NCI-H774 (cell line): Measurements from ENCODE around the gene RIPOR2.
"Not testable (repeated sequence)": the region's sequence is repeated elsewhere in the genome, so short reads cannot be mapped to it uniquely, and the experiment has no call there.

ENCODE experiments used
- DNase-seq: peaks from one replicate; lab custom pipeline; 2025; lab: John Stamatoyannopoulos, UW

RIPOR2 gene

DNA sequence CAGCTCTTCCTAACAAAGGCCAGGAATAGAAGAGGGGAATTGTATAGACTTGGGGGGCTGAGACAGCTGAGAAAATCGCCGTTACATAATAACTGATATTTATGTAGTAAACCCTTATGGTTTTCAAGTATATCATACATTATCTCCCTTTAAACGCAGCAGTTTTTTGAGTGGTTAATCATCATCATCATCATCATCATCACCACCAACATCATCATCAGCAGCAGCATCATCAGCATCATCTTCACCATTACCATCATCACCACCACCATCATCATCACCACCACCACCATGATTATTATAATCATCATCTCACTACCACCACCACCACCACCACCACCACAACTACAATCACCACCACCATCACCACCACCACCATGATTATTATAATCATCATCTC, 9.1 kb downstream of the RIPOR2 start:
- DNase-seq = not testable (repeated sequence)

DNA sequence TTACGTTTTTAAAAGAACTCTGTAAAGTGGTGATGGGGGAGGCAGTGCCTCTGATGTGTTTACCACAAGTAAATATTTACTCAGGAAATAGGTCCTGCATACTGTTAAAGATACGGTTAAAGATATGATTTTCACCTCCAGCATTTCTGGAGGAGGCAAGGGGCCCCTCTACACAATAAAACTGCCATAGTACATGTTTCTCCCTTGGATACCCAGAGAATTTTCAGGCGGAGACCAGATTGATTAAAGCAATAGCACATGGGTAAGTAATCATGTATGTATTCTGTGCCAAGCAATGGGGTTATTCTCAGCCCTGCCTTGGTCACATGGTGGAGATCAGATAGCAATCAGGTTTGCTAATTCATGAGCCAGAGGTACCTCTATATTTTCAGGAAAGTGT, 9.6 kb downstream of the RIPOR2 start:
- peak; percentile 23 for DNase-seq

DNA sequence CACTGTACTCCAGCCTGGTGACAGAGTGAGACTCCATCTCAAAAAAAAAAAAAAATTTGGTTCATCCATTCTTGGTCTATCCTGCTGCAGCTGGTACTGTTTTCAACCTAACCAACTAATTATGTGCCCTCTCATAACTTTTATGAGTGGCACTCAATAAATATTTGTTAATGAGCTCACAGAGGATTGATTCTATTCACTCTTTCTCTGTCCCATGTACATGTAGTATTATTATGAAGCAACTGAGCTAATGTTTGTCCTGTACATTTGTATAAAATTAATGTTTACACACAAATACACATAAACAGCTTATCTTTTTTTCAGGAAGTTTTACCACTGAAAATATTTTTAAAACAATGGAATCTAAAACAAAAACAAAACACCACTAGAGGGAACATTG, 10.1 kb downstream of the RIPOR2 start:
- DNase-seq = no peak

DNA sequence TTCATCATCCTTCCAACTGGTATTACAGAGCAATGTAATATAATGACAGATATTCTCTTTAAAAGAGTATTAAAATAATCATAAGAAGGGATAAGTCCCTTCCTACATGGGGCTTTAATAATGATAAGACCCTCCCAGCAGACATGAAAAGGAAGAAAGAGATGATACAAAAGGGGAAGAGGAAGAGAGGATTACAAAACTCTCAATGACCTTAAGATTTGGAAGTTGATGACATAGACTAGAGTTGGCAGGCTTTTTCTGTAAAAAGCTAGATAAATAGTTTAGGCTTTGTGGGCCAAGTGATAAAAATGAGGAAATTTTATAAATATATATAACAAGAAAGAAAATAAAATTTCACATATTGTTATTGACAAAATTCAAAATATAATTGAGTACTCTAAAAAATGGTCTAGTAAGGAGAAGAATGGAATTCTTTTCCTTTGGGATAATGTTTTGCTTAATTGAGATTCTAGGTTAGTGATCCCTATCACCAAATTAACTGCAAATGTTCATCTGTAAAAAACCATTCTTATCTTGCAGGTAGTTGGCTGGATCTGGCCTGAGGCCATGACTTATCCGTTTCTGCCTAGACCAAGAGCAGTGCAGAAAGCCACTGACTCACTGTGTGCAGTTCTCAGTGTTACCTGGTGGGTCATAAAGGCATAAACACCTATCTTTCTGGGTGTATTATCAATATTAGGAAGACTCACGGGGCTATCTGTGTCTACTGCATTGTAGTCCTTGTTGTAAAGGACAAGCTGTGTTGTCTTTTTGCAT, 11.0 kb downstream of the RIPOR2 start:
- no peak for DNase-seq

DNA sequence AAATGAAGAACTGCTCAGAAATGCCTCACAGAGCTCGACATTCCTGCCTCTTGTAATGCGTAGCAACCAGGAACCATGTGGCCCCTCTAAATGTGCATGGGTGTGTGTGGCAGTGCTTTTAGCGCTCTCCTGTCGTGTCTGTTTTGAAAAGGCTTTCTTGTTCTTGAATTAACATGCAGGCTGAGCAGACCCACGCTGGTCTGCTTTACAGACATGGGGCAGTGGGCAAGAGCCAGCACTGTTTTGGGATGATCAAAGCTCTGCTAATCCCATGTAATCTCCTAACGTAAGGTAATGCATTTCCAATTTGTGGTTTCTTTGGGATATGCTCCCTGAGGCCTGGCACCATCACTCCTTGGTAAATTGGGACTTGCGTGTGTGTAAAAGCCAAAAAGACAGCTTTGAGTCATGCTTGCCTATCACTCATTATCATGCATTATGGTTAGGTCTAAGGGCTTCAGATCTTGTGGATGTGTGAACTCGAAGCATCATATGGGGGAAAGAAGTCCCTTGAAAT, 11.8 kb downstream of the RIPOR2 start:
- no peak for DNase-seq

DNA sequence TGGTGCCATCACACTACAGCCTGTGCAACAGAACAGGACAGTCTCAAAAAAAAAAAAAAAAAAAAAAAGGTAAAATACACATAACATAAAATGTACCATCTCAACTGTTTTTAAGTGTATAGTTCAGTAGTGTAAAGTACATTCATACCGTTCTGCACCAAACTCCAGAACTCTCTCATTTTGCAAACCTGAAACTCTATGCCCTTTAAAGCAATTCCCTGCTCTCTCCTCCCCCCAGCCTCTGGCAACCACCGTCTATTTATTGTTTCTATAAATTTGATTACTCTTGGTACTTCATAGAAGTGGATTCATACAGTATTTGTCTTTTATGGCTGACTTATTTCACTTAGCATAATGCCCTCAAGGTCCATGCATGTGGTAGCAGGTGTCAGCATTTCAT, 12.9 kb downstream of the RIPOR2 start:
- DNase-seq = no peak

DNA sequence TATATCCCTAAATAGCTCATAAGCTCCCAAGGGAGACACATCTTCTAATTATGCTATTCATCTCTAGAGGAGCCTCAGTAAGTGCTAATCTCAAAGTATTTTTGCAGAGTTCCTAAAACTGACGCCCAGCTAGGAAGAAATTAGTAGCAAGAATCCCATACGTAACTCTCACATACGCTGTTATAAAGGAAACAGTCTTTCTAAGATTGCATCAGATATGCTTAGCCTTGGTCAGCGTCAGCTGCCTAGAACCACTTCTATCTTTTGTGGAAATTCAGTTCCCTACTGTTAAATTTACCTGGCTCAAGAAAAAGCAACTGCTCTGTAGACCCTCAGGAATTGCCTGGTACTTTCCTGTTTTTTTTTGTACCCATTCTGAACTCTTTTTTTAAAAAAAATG, 13.6 kb downstream of the RIPOR2 start:
- no peak for DNase-seq

DNA sequence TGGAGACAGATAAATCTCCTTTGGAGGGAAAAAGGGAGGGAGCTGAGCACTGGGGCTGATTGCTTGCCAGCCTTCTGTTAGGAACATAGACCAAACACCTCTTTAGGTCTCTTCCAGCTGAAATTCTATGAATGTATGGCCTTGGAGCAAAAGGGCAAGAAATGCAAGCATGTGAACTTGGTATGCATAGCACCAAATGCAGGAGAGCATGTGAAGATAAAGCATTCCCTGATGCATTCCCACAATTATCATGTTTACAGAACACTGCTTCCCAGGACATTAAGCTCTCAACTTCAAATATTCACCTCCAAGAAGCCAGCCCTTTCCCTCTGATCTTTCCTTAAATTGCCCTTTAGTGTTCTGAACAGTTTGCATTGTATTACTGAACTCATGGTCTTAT, 15.6 kb downstream of the RIPOR2 start:
- no peak for DNase-seq

DNA sequence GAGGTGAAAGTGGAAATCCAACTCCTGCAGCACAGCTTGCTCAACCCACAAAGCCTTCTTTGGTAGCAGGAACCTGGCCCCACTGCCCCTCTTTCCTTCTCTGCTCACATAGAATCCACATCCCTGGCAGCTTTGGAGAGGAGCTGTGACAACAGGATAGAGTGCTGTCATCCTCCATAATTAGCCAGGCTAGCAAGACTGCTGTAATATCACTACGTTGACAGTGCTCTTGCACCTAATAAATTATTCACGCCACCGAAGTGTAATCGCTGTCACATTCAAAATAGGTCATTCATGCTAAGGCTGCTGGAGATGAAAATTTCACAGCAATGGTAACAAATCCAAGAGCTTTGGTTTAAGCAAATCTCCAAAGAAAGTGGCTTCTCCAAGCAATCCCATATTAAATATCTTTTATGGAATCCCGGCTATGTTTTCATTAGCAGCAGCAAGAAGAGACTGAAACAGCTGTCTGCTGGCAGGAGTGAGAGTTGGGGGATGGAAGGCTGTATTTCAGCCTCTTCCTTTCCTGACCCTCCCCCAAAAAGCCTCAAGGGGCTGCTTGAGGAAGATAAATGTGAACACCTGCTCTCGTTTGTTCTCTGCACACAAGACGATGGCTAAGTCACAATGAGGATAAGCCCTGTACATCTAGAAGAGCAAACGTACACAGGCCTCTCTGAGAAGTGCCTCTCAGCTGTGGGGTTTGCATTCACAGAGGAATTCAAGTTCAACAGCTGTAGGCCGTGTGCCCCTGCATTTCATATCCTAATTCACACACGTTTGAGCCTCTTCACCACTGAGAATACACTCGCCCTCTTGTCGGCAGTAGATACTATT, 16.5 kb downstream of the RIPOR2 start:
- DNase-seq = peak; percentile 52

DNA sequence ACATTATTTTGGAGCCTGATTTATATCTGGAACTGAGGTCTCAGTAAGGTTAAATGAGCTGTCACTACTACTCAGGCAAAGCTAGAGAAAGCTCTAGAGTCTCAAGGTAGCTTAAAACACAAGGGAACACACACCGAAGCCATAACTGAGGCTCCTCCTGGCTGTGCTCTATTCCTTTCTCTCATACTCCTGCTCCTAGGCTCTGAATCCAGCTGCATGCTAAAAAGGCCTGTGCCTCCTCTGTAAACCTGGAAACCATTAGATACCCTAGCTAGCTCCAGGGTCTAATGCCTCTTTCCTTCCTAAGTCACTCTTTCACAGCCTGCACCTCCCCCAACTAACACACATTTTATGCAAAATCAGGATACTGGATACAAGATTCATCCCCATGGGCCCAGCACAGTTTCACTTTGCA, 17.1 kb downstream of the RIPOR2 start:
- DNase-seq = no peak

DNA sequence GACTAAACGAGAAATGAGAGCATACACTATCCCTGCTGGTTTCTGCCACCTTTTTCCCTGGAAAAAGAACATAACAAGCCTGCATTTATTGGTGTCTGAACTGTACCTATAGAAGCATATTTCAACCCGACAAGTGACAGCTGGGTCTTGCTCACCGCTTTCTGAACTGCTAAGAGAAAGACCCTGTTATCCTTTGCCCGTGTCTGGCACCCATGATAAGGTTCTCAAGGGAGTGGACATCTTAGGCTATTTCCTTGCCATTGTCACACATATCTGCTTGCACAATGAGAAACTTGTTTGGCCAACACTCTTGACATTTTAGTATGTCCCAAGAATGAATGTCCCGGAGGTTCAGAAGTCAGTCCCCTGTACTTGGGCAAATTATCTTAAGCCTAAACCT, 19.3 kb downstream of the RIPOR2 start:
- DNase-seq = no peak

DNA sequence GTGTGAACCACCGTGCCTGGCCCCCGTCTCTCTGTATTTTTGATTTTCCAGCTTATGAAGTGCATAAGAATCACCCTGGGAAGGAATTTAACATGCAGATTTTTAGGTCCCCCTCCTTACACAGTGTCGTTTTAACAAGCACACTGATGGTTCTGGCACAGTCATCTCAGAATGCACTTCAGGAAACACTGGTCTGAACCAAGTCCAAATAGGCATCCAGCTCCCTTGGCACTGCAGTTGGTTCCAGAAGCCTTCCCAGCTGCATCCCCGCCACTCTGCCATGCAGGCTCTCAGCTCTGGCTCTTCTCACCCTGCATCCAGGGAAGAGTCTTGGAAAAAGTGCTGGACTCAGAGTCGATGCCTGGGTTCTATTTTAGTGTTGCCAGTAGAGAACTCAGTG, 20.1 kb downstream of the RIPOR2 start:
- DNase-seq = no peak

DNA sequence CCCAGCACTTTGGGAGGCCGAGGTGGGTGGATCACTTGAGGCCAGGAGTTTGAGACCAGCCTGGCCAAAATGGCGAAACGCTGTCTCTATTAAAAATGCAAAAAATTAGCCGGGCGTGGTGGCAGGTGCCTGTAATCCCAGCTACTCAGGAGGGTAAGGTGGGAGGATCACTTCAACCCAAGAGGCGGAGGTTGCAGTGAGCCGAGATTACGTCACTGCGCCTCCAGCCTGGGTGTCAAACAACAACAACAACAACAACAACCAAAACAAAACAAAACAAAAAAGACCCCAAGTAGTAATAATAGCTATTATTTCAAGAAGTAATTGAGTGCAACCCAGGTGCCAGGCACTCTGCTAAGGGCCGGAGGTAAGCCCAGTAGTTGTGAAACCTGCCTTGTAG, 21.7 kb downstream of the RIPOR2 start:
- not testable (repeated sequence) for DNase-seq

DNA sequence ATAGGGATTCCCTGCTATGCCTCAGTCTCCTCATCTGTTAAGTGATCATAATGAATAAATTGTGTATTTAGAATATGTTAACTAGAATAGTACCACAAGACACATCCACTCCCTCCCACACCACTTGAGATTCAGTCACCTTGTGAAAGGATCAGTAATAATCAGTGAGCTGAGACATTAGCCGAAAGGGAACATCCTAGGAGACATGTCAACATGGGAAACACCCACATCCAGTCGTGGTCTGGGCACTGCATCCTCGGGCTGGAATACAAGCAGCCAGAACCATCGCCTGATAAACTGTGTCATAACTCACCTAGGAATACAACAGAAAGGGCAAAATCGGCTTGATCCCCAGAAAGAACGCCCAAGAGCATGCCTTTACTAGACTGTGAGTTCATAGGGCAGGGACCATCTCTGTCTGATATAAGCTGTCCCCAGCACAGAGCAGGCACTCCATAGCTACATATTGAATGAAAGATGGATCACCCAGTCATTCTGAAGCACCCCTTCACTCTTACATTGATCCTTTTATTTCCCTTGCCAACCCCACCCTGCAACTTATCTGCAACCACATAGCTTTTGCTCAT, 23.9 kb downstream of the RIPOR2 start:
- no peak for DNase-seq

DNA sequence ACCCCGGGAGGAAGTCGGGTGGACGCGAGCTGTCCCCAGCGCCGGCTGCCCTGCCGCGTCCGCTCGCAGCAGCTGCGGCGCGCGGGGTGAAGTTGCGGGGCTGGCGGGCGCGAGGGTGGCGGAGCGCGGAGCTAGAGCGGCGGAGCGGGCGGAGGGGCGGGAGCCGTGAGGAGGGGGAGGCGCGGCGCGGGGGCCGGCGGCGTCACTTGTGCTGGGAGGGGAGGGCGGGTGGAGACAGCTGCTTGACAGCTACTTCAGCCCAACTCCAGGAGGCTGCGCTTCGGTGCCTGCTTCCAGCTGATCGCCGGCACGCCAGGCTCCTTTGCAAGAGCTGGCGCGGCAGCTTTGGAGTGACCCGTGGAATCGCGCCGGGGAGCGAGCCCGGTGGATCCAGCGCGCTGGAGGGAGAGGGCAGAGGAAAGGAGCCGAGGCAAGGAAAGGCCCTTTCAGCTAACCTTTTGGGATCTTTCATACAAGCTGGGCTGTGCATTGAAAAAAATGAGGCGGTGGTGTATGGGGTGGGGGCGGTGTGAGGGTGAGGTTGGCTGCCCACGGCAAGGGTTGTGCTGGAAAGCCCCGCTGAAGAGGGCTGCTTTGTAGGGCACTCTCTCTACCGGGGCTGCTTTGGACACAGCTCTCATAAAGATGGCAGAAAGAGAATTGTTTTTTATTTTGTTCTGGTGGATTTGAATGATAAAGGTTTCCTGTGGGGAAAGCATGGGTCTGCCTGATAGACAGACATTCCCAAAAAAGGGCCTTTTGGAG, 24.6 kb downstream of the RIPOR2 start:
- peak; percentile 34 for DNase-seq

DNA sequence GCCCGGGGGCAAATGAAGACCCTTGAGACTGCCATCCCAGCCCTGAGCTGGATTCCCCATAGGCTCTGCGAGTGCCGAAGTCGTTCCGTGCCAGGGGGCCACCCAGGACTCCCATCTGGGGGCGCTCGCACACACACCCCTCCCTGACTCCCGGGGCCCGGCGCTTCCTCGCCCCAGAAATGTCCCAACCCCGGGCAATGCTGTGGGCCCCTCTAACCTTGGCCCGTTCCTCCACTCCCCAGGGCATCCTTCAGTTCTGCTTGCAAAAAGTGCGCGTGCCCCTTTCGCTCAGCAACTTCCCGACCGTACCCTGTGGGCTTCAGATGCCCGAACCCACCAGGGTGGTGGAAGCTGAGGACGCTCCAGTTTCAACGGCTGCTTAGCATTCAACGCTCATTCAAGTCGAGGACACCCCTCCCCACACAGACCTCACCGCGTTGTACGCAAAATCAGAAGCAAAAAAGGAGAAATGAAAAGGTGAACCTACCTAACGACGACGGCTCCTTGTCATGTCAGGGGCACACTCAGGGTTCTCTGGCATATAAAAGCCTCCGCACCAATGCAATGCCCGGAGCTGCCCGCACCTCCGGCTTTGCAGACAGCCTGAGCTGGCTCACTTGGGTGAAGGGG, 25.3 kb downstream of the RIPOR2 start:
- DNase-seq = no peak

DNA sequence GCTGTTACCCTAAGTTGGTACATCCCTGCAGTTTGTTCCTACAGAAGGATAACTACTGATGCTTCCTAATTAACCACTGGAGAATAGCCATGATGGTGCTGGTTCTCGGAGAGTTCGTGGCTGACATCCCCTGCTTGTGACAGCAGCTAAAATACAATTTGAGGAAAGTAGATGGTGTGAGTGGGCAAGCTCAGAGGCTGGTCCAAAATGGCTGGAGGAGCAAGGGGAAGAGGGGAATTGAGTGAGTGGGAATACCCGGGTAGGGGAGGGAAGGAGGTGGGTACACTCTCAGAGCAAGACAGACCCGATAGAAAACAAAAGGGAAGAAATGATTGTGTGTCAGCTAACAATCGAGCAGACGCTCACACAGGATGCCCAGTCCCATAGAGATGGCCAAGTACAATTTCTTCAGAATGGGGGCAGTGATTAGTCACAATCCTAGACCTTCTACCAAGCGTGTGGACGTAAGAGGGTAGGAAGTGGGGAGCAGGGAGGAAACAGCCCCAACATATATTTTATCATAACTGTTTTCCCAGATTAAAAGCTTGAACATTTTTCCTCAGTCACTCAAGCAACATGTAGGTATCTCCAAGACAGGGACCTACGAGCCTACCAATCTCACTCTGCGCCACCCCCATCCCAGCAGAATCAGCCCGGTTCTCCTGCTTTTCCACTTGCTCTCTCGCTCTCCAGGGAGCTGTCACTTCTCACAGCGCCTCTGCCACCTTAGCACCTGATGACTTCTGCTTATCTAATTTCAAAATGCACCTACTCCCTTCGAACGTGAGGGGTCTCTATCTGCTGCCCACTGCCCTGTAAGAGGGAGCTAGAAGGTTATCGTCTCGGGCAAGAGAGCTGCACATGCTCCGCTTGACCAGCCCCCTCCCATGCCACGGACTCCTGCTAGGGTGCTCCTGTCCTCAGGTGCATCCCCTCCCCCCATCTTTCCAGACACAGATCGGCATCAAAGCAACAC, 26.2 kb downstream of the RIPOR2 start:
- no peak for DNase-seq

DNA sequence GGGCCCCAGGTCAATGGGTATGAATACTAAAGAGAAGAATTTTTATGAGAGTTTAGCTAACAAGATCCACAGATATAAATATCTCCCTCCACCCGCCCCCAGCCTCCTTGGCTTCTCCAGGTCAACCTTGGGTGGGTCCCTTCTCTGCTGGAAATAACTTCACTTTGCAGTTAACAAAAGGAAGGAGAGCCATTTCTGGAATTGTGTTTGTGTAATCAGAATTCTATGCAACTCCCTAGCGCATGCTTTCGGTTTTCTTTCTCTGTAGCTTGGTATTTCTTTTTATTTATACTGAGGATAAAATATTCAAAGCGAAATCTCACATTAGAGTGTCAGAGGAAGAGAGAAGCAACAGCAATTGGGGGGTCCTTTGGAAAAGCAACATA, 27.1 kb downstream of the RIPOR2 start:
- DNase-seq = no peak

DNA sequence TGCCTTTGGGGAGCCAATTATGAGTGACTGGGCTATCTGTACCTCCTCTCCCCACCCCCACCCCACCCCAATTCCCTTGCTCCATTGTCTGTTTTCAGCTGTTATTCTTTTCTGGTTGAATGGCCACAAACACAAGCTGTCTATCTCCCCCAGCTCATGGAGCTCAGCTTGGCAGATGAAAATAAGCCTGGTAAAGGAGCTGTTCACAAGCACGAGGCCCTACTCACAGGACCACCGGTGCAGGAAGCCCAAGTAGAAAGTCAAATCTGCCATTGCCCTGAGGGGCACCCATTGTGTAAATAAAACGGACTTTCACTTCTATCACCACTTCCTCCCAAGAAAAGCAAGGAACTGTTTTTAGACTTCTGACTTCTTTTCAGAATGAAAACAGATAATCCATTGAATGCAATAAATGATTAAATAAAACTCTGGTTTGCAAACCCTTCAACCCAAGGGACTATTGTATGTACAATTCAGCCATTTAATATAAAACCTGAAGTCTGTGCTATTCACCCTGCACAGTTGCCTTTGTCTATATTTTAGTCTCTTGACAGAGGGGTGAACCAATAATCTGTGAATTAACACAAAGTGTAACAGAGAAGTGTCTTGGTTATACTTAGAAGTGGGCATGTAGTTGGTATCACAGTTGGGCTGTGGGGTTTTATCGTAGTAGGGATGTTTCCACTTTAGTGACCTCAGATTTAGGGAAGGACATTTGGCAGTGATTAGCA, 27.7 kb downstream of the RIPOR2 start:
- DNase-seq = no peak

DNA sequence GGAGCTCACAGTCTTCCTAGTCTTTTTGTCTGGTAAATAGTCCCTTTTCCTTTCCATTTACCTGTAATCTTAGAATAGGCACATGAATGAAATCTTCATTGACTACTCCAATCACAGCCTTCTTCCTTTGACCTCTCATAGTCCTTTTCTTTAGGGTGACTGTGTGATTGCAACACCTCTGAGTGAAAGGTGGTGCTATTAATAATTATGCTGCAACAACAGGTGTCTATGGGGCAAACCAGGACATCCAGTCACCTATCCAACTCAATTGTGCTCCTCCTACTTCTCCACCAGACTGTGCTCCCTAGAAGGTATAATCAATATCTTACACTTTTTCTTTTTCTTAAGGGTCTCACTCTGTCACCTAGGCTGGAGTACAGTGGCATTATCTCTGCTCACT, 29.4 kb downstream of the RIPOR2 start:
- DNase-seq = no peak
